Upper lobe of right lung (tissue), 1 donor: ENCODE data around the gene MAP1LC3B. TPM values are rescaled to one million over a fixed set of nuclear protein-coding genes. Genes with fewer than 3 reads are reported as not detected.

Source experiments
- ATAC-seq: fragments of 200-7000 bp; cut with Tn5 transposase; one replicate; pipeline ENCODE4 v1.9.1; 2020; ENCODE audit warnings: mild to moderate bottlenecking, moderate library complexity
- DNase-seq: peaks from one replicate; pipeline ENCODE4 v3.0.0-alpha.2; 2020
- H3K27ac ChIP-seq: fragments of 200-600 bp; one replicate; pipeline ENCODE4 v1.8.0; 2022
- H3K27me3 ChIP-seq: fragments of 200-600 bp; one replicate; pipeline ENCODE4 v1.8.0; 2022; ENCODE audit warnings: mild to moderate bottlenecking
- H3K36me3 ChIP-seq: fragments of 200-600 bp; one replicate; pipeline ENCODE4 v1.8.0; 2022
- H3K4me1 ChIP-seq: fragments of 200-600 bp; one replicate; pipeline ENCODE4 v1.8.0; 2022
- H3K4me3 ChIP-seq: fragments of 200-600 bp; one replicate; pipeline ENCODE4 v1.8.0; 2022; ENCODE audit warnings: mild to moderate bottlenecking
- H3K9me3 ChIP-seq: fragments of 200-600 bp; one replicate; pipeline ENCODE4 v1.8.0; 2022
- intact Hi-C: fragments of 100-400 bp; cut with DNase I; formaldehyde crosslinking; loops from one replicate; pipeline ENCODE4 v1.11.0; 2022
- total RNA-seq: library from RNA; stranded (reverse); fragmentation: NEBNext Ultra II Directional; extraction: Animal tissue kit (Norgen Biotek cat#: 25700); gene quantifications from one replicate; pipeline ENCODE4 v1.2.1, GENCODE V29; 2021
- TF ChIP-seq, protein P1 (sequence below): fragments of 200-600 bp; IDR thresholded peaks from one replicate; pipeline ENCODE4 v1.8.0; 2022; ENCODE audit warnings: antibody characterized with exemption
- donor health status: DM: no; HTN: yes; CAD: no; lungs with severe emphysema.

MAP1LC3B gene
- total RNA-seq, 1 donor from 2014 or later, result 70.4 TPM

DNA sequence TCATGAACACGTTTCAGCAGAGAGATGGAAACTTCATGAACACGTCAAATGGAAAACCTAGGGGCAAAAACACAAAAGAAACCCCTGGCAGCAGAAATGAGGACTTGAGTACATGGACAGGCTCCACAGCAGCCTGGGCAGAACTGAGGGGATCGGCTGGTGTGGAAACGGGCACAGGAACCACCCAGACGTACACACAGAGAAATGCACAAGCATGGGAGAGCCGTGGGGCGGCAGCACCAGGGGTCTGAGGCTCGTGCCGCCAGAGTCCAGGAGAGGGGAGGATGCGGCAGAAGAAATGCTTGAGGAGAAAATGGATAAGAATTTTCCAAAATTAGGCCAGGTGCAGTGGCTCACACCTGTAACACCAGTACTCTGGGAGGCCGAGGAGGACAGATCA, 30.0 kb downstream of the MAP1LC3B start:
- Histone ChIP-seq H3K9me3 (no peaks in the 10 kb centered on the region), H3K36me3 (peaks cover 70% of the 10 kb centered on the region), H3K27ac (no peak overlapping the region), H3K4me1 (no peaks in the 10 kb centered on the region), H3K4me3 (no peak overlapping the region), H3K27me3 (no peaks in the 10 kb centered on the region)
- intact Hi-C loops, result no loop called here
- TF ChIP-seq, protein P1, sequence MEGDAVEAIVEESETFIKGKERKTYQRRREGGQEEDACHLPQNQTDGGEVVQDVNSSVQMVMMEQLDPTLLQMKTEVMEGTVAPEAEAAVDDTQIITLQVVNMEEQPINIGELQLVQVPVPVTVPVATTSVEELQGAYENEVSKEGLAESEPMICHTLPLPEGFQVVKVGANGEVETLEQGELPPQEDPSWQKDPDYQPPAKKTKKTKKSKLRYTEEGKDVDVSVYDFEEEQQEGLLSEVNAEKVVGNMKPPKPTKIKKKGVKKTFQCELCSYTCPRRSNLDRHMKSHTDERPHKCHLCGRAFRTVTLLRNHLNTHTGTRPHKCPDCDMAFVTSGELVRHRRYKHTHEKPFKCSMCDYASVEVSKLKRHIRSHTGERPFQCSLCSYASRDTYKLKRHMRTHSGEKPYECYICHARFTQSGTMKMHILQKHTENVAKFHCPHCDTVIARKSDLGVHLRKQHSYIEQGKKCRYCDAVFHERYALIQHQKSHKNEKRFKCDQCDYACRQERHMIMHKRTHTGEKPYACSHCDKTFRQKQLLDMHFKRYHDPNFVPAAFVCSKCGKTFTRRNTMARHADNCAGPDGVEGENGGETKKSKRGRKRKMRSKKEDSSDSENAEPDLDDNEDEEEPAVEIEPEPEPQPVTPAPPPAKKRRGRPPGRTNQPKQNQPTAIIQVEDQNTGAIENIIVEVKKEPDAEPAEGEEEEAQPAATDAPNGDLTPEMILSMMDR, result no peak
- ATAC-seq (no peak), DNase-seq (no peak)

GRCh38 chr16:87423429-87423828, 31.3 kb downstream of the MAP1LC3B start:
- intact Hi-C loops, result no loop called here
- Histone ChIP-seq H3K27me3 (no peaks in the 10 kb centered on the region), H3K36me3 (peaks cover 57% of the 10 kb centered on the region), H3K4me3 (no peak overlapping the region), H3K4me1 (no peaks in the 10 kb centered on the region), H3K27ac (no peak overlapping the region), H3K9me3 (no peaks in the 10 kb centered on the region)
- TF ChIP-seq, protein P1, result no peak
- DNase-seq (no peak), ATAC-seq (no peak)

GRCh38 chr16:87424266-87424665, 32.1 kb downstream of the MAP1LC3B start:
- H3K27me3 ChIP-seq, result no peaks in the 10 kb centered on the region
- H3K36me3 ChIP-seq, result peaks cover 54% of the 10 kb centered on the region
- TF ChIP-seq, protein P1, result no peak
- no peaks in the 10 kb centered on the region for H3K9me3 ChIP-seq
- DNase-seq, result no peak
- no peak for ATAC-seq
- H3K4me3 ChIP-seq, result no peak overlapping the region
- H3K4me1 ChIP-seq, result no peaks in the 10 kb centered on the region
- H3K27ac ChIP-seq, result no peak overlapping the region
- intact Hi-C loops, result no loop called here

DNA sequence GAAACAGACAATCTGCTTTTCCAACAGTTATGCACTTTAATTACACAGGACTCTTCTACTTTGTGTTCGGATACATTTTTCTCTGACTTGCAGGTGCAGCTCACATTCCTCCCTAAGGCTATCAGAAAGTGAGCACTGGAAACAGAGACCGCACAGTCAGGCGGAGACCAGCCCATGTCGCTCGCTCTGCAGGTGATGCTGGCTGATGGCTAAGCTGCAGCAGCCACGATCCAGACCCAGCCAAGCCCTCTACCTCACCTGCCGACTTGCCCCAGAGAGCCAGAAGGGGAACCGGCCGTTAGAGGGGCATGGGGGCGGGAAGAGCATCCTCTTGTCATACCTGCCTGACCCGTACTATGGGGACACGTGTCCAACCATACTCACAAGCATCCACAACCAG, 33.8 kb downstream of the MAP1LC3B start:
- ATAC-seq, result no peak
- H3K9me3 ChIP-seq, result no peaks in the 10 kb centered on the region
- TF ChIP-seq, protein P1, result no peak
- no peak overlapping the region for H3K27ac ChIP-seq
- H3K36me3 ChIP-seq, result peaks cover 52% of the 10 kb centered on the region
- DNase-seq, result peak; percentile 30
- intact Hi-C loops, result no loop called here
- no peaks in the 10 kb centered on the region for H3K27me3 ChIP-seq
- no peaks in the 10 kb centered on the region for H3K4me1 ChIP-seq
- no peak overlapping the region for H3K4me3 ChIP-seq

DNA sequence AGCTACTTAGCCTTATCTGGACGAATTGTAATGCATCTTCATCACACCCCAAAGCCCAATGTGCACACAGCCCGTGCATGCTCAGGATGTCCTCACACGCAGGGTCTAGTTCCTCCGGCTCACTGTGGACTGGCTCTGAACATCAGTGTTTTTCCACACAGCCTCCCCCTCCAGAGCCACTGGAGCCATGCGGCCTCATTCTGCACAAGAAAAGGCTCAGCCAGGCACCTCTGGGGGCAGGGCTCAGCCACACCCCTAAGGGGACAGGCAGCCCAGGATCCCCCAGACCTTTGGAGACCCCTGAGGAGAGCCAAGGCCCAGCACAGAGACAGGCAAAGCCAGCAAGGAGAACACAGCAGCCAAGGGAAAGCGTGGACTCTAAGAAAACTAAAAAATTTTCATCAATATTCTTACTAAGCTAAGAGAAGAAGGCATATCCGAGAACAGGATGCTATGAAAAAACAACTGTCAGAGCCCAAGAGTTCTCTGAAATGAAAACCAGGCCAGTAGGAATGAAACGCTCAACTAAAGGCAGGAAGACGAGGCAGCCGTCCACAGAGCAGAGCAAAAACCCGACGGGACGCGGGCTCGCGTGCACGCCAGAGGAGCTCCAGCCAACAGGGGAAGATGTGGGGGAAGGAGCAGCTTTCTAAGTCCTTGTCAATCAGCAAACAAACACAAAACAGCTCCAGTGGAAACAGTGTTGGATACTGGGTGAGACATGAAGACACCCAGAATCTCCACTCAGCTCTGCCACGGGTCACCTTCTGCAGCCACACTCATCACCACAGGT, 34.5 kb downstream of the MAP1LC3B start:
- no peaks in the 10 kb centered on the region for H3K4me1 ChIP-seq
- DNase-seq (no peak), ATAC-seq (no peak)
- no peak overlapping the region for H3K4me3 ChIP-seq
- intact Hi-C loops, result no loop called here
- no peak overlapping the region for H3K27ac ChIP-seq
- no peaks in the 10 kb centered on the region for H3K9me3 ChIP-seq
- H3K36me3 ChIP-seq, result peaks cover 48% of the 10 kb centered on the region
- TF ChIP-seq, protein P1, result no peak
- no peaks in the 10 kb centered on the region for H3K27me3 ChIP-seq
